HUES64 (cell line): ENCODE results near the gene MAGI1. TPM values are rescaled to one million over a fixed set of nuclear protein-coding genes. Genes with fewer than 3 reads are reported as not detected.

Experiments used
- H3K27ac ChIP-seq: 2 replicates; pipeline ENCODE4 v1.7.0; 2013; ENCODE audit warnings: low read depth, low read length, inconsistent platforms
- H3K27me3 ChIP-seq: 2 replicates; pipeline ENCODE4 v1.6.1; 2013; ENCODE audit warnings: mild to moderate bottlenecking, low read length; ENCODE audit not compliant: insufficient read depth
- H3K36me3 ChIP-seq: 2 replicates; pipeline ENCODE4 v1.6.1; 2013; ENCODE audit warnings: mild to moderate bottlenecking, low read length; ENCODE audit not compliant: insufficient read depth
- H3K4me1 ChIP-seq: 2 replicates; pipeline ENCODE4 v1.6.1; 2013; ENCODE audit warnings: mild to moderate bottlenecking, low read length, moderate library complexity; ENCODE audit not compliant: insufficient read depth
- H3K4me3 ChIP-seq: 2 replicates; pipeline ENCODE4 v1.5.1; 2013; ENCODE audit warnings: mild to moderate bottlenecking, low read length, moderate library complexity
- H3K9ac ChIP-seq: 2 replicates; pipeline ENCODE4 v1.6.1; 2013; ENCODE audit warnings: mild to moderate bottlenecking, low read depth, low read length
- H3K9me3 ChIP-seq: 2 replicates; pipeline ENCODE4 v1.6.1; 2013; ENCODE audit warnings: low read depth, low read length; ENCODE audit not compliant: insufficient read depth
- WGBS: fragments of 150-250, 120-280 bp; methylation state at CpG from one replicate; pipeline ENCODE4 v1.1.7; 2013; ENCODE audit warnings: missing lambda C conversion rate; 5-methylcytosine and 5-hydroxymethylcytosine counted together
- polyA plus RNA-seq, 2 experiments: library from polyadenylated mRNA; stranded (reverse); fragments of 50-300 nt; gene quantifications; one replicate each; pipeline ENCODE4 v1.2.3, GENCODE V29; 2013

The MAGI1 gene
- polyA plus RNA-seq (2013, experiment 1 of 2): 35.9 TPM
- polyA plus RNA-seq (2013, experiment 2 of 2): 37.1 TPM

DNA sequence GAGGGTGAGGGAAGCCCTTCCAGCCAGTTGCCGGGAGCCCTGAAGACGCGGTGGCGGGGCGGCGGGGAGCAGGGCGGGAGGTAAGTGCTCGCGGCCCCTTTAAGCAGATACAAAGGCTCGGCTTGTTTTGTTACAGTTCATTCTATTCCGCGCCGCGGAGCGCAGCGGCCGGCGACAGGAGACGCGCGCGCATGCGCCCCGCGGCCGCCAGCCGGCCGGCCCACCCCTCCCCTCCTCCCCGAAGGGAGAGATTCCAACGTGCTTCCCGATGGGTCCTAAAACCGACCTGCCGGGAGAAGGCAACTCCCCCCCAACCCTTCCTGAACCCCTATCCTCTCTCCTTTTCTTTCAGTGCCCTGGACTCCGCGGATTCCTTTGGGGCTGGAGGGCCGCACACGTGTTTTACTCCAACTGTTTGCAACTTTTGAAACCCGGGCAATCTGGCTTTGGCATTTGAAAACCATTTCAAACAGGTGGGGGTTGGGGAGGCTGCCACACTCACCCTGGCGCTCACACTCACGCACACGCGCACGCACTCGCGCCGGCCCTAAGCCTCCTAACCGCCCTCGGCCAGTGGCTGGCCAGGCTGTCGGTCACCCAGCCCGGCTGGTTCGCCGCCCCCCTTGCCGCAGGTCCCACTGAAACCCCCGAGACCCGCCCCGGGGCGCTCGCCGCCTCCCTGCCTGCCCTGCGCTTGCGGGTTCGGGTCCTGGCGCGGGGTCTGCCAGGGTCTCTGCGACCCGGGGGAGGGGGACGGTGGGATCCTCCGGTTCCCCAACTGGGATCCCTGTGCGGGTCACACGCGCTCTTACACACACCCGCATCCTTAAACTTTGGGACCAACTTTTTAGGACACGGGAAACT is at the start of gene MAGI1:
Gene MAGI1, minus strand, starts transcription at position 193 of the 864 bp plus-strand sequence. CDS start 610 bp downstream, outside the sequence.
- Histone ChIP-seq H3K4me3 (peak within 1 kb of the TSS; percentile 87), H3K9ac (peak within 1 kb of the TSS; percentile 80), H3K27ac (peak within 1 kb of the TSS; percentile 91), H3K9me3 (no peaks in the 10 kb centered on the region), H3K27me3 (no peaks in the 10 kb centered on the region), H3K36me3 (0 out of 2 replicates have a peak, but pooled peaks cover 3% of the 10 kb centered on the region), H3K4me1 (peaks cover 21% of the 10 kb centered on the region)
- WGBS: under 1% methylated on average over 73 of the region's 73 CpGs

DNA sequence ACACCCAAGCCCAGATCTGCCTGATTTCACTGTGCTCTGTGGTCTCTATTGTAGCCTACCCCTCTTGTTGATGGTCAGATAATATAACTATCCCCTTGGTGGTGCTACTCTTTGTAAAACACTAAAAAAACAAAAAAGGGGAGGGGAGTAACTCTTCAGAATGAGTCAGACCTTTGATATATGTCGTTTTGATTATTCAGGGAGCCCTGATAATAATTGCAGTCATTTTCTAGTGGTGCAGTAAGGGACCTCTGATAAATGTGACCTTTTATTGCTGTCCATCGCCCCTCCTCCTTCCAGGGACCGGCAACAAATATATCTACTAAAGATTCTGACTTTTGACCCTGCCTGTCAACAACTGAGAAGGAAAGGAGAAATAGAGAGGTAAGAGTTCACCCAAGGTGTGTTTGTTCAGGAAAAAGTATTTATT is 45.1 kb upstream of the MAGI1 start:
- Histone ChIP-seq H3K4me1 (no peaks in the 10 kb centered on the region), H3K9me3 (no peaks in the 10 kb centered on the region), H3K27me3 (no peaks in the 10 kb centered on the region), H3K4me3 (no peak overlapping the region), H3K36me3 (no peaks in the 10 kb centered on the region), H3K27ac (no peak overlapping the region), H3K9ac (no peak overlapping the region)
- WGBS: 49% methylated on average over 1 of the region's 3 CpGs

DNA sequence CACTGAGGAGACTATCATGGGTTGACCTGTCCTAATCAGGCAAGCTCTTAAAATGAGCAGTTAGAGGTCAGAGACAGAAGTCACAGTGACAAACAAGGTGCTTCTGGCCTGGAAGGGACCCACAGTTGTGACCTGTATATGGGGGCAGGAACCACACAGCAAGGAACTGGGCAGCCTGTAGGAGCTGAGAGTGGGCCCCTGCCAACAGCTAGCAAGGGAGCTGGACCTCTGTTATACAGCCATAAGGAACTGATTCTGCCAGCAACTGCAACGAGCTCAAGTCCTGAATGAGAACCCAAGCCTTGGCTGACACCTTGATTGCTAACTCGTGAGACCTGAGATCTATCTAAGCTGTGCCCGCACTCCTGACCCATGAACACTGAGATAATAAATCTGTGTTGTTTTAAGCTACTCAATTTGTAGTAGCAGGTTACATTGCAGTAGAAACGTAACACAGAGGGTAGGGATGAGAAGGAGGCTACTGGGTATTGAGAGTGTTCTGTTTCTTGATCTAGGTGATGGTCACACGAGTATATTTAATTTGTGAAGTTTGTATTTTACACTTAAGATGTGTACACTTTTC is 44.5 kb upstream of the MAGI1 start:
- Histone ChIP-seq H3K27ac (no peak overlapping the region), H3K36me3 (no peaks in the 10 kb centered on the region), H3K4me1 (no peaks in the 10 kb centered on the region), H3K9ac (no peak overlapping the region), H3K9me3 (no peaks in the 10 kb centered on the region), H3K27me3 (no peaks in the 10 kb centered on the region), H3K4me3 (no peak overlapping the region)
- WGBS: 87% methylated on average over 4 of the region's 5 CpGs

DNA sequence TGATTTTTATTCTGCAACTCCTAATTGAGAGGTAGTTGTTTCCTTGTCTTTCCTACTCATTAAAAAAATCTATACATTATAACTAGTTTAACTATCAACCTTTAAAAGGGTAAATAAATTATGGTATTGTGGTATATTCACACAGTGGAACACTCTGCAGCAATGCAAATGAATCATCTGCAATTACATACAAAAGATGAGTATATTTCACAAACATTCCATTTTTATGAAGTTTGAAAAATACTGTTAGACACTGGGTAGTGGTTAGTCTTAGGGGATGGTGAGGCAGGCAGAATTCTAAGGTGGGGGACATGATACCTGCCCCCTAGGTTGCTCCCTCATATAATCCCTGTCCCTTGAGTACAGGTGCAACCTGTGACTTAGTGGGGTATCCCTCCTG is 44.0 kb upstream of the MAGI1 start:
- Histone ChIP-seq H3K27me3 (no peaks in the 10 kb centered on the region), H3K9ac (no peak overlapping the region), H3K36me3 (no peaks in the 10 kb centered on the region), H3K4me1 (no peaks in the 10 kb centered on the region), H3K27ac (no peak overlapping the region), H3K4me3 (no peak overlapping the region), H3K9me3 (no peaks in the 10 kb centered on the region)

DNA sequence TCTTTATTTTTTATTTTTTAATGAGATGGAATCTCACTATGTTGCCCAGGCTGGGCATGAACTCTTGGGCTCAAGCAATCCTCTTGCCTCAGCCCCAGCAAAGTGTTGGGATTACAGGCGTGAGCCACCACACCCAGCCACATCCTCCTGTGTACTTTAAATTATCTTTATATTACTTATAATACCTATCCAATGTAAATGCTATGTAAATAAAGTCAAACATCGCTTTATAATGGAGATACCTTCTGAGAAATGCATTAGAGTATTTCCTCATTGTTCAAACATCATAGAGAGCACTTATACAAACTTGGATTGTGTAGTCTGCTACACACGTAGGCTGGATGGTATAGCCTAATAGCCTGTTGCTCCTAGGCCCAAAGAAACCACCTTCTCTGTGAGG is 41.4 kb upstream of the MAGI1 start:
- no peaks in the 10 kb centered on the region for H3K27me3 ChIP-seq
- H3K27ac ChIP-seq: no peak overlapping the region
- no peaks in the 10 kb centered on the region for H3K4me1 ChIP-seq
- WGBS: 93% methylated on average over 2 of the region's 3 CpGs
- H3K4me3 ChIP-seq: no peak overlapping the region
- H3K9ac ChIP-seq: no peak overlapping the region
- no peaks in the 10 kb centered on the region for H3K9me3 ChIP-seq
- H3K36me3 ChIP-seq: no peaks in the 10 kb centered on the region

DNA sequence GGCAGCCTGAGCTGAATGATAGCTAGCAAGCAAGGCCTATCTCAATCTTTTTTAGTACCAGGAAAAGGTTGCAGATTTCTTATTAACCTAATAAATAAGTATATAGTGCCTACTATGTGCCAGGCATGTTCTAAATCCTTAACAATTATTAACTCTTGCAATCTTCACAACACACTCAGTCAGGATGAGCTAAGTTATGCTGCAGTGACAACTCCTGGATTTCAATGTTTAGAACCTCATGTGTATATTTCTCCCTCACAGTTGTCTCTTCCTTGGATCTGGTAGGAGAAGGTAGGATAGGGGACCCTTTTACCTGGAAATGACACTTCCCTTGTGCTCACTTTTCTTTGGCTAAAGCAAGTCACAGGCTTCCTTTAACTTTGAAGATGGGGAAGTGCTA is 39.3 kb upstream of the MAGI1 start:
- Histone ChIP-seq H3K27ac (no peak overlapping the region), H3K27me3 (no peaks in the 10 kb centered on the region), H3K9me3 (no peaks in the 10 kb centered on the region), H3K9ac (no peak overlapping the region), H3K36me3 (no peaks in the 10 kb centered on the region), H3K4me1 (no peaks in the 10 kb centered on the region), H3K4me3 (no peak overlapping the region)

DNA sequence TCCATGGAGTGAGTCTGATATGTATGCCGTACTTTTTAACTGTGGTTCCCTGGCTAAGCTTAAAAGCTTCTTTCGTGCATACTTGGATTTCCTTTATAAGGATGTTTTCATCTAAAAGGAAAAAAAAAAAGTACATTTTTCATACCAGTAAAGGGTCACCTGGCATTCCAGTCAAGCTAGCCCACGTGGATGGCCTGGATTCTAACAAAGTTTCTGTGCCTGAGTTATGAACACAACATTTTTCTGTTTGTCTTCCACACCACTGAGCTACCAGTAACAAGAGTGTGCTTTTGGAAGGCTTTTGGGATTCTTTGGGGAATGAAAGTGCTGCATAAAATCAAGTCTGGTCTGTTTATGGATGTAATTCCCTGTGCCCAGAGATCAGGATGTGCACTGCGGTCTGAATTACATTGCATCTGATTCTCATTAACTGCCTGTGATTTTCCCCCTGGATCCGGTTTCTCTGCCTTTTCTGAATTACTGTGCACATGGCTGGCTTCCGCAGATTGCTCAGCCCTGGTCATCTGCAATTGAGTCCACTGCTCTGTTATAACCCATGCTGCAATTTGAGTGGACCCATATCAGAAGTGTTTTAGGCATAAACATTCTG is 38.2 kb upstream of the MAGI1 start:
- Histone ChIP-seq H3K27me3 (no peaks in the 10 kb centered on the region), H3K9me3 (no peaks in the 10 kb centered on the region), H3K4me1 (no peaks in the 10 kb centered on the region), H3K27ac (no peak overlapping the region), H3K9ac (no peak overlapping the region), H3K36me3 (no peaks in the 10 kb centered on the region), H3K4me3 (no peak overlapping the region)
- WGBS: 91% methylated on average over 6 of the region's 6 CpGs

DNA sequence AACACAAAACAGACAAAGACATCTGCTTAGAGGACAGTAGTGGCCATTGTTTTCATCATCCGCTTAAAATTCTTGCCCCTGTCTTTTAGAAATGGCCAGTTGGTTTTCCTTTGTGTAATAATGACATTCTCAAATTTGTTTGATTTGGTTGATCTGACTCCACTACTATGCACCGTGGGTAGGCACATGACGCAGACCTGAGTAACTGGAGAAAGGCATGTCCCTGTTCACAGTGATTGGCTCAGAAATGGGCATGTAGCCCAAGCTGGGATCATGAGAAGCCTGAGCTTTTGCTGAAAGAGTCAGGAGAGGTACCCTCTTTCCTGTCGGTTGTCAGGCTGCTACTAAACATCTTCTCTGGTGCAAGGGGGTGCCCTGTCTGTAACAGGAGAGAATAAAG is 36.6 kb upstream of the MAGI1 start:
- H3K27ac ChIP-seq: no peak overlapping the region
- no peak overlapping the region for H3K4me3 ChIP-seq
- no peaks in the 10 kb centered on the region for H3K9me3 ChIP-seq
- H3K36me3 ChIP-seq: no peaks in the 10 kb centered on the region
- WGBS: 81% methylated on average over 4 of the region's 4 CpGs
- H3K4me1 ChIP-seq: no peaks in the 10 kb centered on the region
- H3K9ac ChIP-seq: no peak overlapping the region
- no peaks in the 10 kb centered on the region for H3K27me3 ChIP-seq

DNA sequence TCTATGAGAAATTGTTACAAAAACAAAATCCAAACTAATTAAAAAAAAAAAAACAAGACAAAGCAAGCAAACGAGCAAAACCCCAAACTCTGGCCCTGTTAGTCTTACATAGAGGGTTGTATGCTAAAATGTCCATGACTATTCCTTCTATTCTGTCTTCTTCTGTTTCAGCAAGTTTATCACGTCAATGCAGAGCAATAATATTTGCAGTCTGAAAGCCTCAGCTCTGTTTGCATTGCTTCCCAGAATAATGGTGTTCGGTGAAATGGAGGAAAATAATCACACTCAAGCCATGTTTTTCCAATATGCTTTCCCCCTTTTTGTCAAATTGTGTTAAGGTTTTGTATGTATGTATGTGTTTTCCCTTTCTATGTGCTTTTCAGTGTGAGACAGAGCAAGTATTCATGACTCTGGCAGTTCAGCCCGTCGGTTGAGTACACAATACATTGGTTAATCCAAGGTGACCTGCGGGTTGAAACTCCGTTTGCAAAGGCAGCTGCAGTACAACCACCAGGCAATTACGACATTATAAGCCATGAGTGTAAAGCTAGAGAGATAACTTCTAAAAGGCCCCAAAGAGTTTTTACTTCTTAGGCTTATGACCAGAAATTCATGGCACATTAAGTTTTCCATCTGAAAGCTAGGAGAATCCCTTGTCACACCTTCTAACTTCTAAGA is 34.9 kb upstream of the MAGI1 start:
- Histone ChIP-seq H3K36me3 (no peaks in the 10 kb centered on the region), H3K4me1 (no peaks in the 10 kb centered on the region), H3K9me3 (0 out of 2 replicates have a peak, but pooled peaks cover 5% of the 10 kb centered on the region), H3K27ac (no peak overlapping the region), H3K27me3 (no peaks in the 10 kb centered on the region), H3K4me3 (no peak overlapping the region), H3K9ac (no peak overlapping the region)
- WGBS: 85% methylated on average over 8 of the region's 8 CpGs

DNA sequence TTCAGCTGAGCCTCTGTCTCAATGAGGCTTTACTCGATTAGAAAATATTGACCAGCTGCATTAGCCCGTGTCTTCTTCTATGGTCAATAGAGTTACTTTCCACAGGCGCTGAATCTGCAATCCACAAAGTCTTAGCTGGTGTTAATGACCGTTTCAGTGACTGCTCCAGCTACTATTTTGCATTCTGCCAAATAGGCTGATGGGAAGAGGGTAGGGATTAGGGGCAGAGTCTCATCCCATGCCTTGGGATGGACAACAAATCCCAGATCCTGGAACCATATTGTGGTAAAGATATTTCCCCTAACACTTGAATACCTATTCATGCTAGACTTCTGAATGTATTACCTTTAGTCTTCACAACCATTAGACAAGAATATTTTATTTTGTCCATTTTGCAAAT is 29.5 kb upstream of the MAGI1 start:
- Histone ChIP-seq H3K27ac (no peak overlapping the region), H3K4me3 (no peak overlapping the region), H3K9me3 (0 out of 2 replicates have a peak, but pooled peaks cover 5% of the 10 kb centered on the region), H3K36me3 (no peaks in the 10 kb centered on the region), H3K9ac (no peak overlapping the region), H3K27me3 (no peaks in the 10 kb centered on the region), H3K4me1 (peaks cover 14% of the 10 kb centered on the region)
- 77% methylated on average over 4 of the region's 4 CpGs for WGBS
